Activated CD4-positive, alpha-beta T cell treated with anti-CD3 and anti-CD28 coated beads, Interleukin-2, amount 50 U/mL, for 4 hours (primary cell): ENCODE measurements around the gene VWA7.
"Not testable (repeated sequence)": the region's sequence is repeated elsewhere in the genome, so short reads cannot be mapped to it uniquely, and the experiment has no call there.

Source experiments
- DNase-seq, 2 experiments: peaks; one replicate each; pipeline ENCODE4 v3.0.0-alpha.2; 2020

VWA7 gene

GRCh38 chr6:31776989-31777666 is at the start of gene VWA7:
VWA7 (minus strand) TSS chr6:31777328; CDS start chr6:31776779, 549 bp downstream.
- DNase-seq = peak; percentile 70 to 78

GRCh38 chr6:31826793-31827285 is 49.7 kb upstream of the VWA7 start:
- DNase-seq = no peak

GRCh38 chr6:31825553-31825952 is 48.4 kb upstream of the VWA7 start:
- no peak for DNase-seq

GRCh38 chr6:31823592-31824196 is 46.6 kb upstream of the VWA7 start:
- DNase-seq = not testable (repeated sequence)

GRCh38 chr6:31822036-31822821 is 45.1 kb upstream of the VWA7 start:
- peak in 1 of 2 experiments; percentile 34 for DNase-seq

- peak in 1 of 2 experiments; percentile 51 for DNase-seq
These were observed 44.3 kb upstream of the VWA7 start for GRCh38 chr6:31821301-31822035.

- DNase-seq = not testable (repeated sequence)
These were observed 43.3 kb upstream of the VWA7 start for GRCh38 chr6:31820399-31820798.

- no peak for DNase-seq
These were observed 42.8 kb upstream of the VWA7 start for GRCh38 chr6:31819871-31820299.

- not testable (repeated sequence) for DNase-seq
These were observed 40.9 kb upstream of the VWA7 start for GRCh38 chr6:31817929-31818511.

- DNase-seq = not testable (repeated sequence)
These were observed 40.2 kb upstream of the VWA7 start for GRCh38 chr6:31817133-31817928.

GRCh38 chr6:31815025-31815838 is 38.1 kb upstream of the VWA7 start, which contains the start of the genes HSPA1A and HSPA1L:
HSPA1A (plus strand) TSS chr6:31815543; CDS start chr6:31815757, 214 bp downstream.
HSPA1L (minus strand) TSS chr6:31815283; CDS start chr6:31811972, 3,311 bp downstream.
- DNase-seq = peak in 1 of 2 experiments; percentile 38

- peak; percentile 55 to 57 for DNase-seq
These were observed 37.5 kb upstream of the VWA7 start for GRCh38 chr6:31814677-31815024.

GRCh38 chr6:31813465-31813849 is 36.3 kb upstream of the VWA7 start:
- DNase-seq = no peak

- no peak for DNase-seq
These were observed 34.5 kb upstream of the VWA7 start for GRCh38 chr6:31811645-31812044.

- not testable (repeated sequence) for DNase-seq
These were observed 31.5 kb upstream of the VWA7 start for GRCh38 chr6:31808599-31808998.

- peak; percentile 95 to 96 for DNase-seq
These were observed 29.5 kb upstream of the VWA7 start, which contains the start of gene LSM2 for GRCh38 chr6:31806470-31807272. LSM2 (minus strand) TSS chr6:31806966; CDS start chr6:31806757, 209 bp downstream.

GRCh38 chr6:31805939-31806469 is 28.9 kb upstream of the VWA7 start:
- no peak for DNase-seq

- DNase-seq = not testable (repeated sequence)
These were observed 24.2 kb upstream of the VWA7 start for GRCh38 chr6:31801031-31801927.
